ENCODE measurements around the gene PCSK6.

- no peak for TF ChIP-seq CTCF (IDR thresholded peaks at IDR 0.05; ENCODE audit: insufficient read depth, low read depth, low read length)
- TF ChIP-seq EZH2 (IDR thresholded peaks at IDR 0.05; ENCODE audit: insufficient read depth, low read length): no peak
These were observed 109.9 kb downstream of the PCSK6 start for GRCh38 chr15:101379647-101380046.
